Measurements from ENCODE around the gene TSPAN18. TPM values are rescaled to one million over a fixed set of nuclear protein-coding genes. Genes with fewer than 3 reads are reported as not detected.

Gene TSPAN18
- total RNA-seq, 4 donors from 2014 or later = 2.6 to 28.9 (median 4.9) TPM

DNA sequence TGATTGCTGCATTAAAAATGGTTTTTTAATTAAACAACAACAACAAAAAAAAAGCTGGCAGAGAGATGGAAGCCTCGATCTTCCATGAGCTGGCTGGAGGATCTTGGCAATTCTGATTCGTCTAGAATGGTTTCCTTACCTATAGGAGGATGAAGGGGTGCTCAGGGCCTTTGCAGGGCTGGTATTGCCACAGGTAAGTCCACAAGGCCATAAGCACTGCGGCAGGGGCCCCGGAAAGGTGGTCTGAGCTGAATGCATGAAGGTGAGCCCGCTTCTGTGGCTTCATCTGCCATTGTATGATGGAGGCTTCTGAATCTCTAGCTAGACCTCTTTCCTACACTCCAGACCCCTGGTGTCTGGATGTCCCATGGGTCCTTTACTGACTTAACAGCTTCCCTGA lies 101.5 kb downstream of the TSPAN18 start:
- WGBS, 2 donors (ENCODE audit: low coverage in 1 of 2) = 63 to 82% methylated on average over 2 to 5 of the region's 5 CpGs
- DNase-seq = no peak
- Histone ChIP-seq H3K4me1 (peaks cover 0 to 7% (median 0%) of the 10 kb centered on the region in 4 donors), H3K27ac (no peak overlapping the region), H3K4me3 (no peak overlapping the region), H3K36me3 (no peaks in the 10 kb centered on the region), H3K9me3 (no peaks in the 10 kb centered on the region), H3K27me3 (peaks cover 7% of the 10 kb centered on the region)
- intact Hi-C loops (cut with DNase I; ENCODE audit: low total_unique reads) (no loop called here), in situ Hi-C loops (cut with MboI; ENCODE audit: low pct_ligation_motif_present in 1 of 4, low pct_unique_long_range_greater_than_20kb in 1 of 4, low sequenced_read_pairs in 3 of 4) (no loop called here)
- no peak for TF ChIP-seq EP300 (IDR thresholded peaks at IDR 0.05; ENCODE audit: low read depth)
- TF ChIP-seq, protein P1, sequence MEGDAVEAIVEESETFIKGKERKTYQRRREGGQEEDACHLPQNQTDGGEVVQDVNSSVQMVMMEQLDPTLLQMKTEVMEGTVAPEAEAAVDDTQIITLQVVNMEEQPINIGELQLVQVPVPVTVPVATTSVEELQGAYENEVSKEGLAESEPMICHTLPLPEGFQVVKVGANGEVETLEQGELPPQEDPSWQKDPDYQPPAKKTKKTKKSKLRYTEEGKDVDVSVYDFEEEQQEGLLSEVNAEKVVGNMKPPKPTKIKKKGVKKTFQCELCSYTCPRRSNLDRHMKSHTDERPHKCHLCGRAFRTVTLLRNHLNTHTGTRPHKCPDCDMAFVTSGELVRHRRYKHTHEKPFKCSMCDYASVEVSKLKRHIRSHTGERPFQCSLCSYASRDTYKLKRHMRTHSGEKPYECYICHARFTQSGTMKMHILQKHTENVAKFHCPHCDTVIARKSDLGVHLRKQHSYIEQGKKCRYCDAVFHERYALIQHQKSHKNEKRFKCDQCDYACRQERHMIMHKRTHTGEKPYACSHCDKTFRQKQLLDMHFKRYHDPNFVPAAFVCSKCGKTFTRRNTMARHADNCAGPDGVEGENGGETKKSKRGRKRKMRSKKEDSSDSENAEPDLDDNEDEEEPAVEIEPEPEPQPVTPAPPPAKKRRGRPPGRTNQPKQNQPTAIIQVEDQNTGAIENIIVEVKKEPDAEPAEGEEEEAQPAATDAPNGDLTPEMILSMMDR (IDR thresholded peaks at IDR 0.05) = no peak

DNA sequence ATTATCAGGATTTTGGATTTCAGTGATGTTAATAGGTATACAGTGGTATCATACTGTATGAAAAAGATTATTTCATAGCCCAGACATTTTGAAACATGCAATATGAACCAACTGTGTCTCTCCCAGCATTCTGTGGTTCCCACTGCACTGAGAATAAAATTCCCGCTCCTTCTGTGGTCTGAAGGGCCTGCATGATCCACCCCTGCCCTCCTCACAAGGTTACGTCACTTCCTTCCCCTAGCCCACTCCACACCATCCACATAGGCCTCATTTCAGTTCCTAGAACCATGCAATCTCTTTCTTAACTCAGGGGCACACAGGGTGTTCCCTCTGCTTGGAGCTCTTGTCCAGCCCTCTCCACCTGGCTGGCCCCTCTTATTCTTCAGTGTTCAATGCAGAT lies 103.1 kb downstream of the TSPAN18 start:
- in situ Hi-C loops (cut with MboI; ENCODE audit: low pct_ligation_motif_present in 1 of 4, low pct_unique_long_range_greater_than_20kb in 1 of 4, low sequenced_read_pairs in 3 of 4) = no loop called here
- H3K4me3 ChIP-seq = no peak overlapping the region
- no peaks in the 10 kb centered on the region for H3K9me3 ChIP-seq
- WGBS, 2 donors (ENCODE audit: low coverage in 1 of 2) = 91 to 92% methylated on average over 2 of the region's 2 CpGs
- peaks cover 4 to 12% (median 11%) of the 10 kb centered on the region in 4 donors for H3K4me1 ChIP-seq
- H3K27ac ChIP-seq = no peak overlapping the region
- TF ChIP-seq EP300 (IDR thresholded peaks at IDR 0.05; ENCODE audit: low read depth) (no peak), POLR2AphosphoS5 (IDR thresholded peaks at IDR 0.05) (no peak), POLR2A (IDR thresholded peaks at IDR 0.05) (no peak)
- TF ChIP-seq, protein P1 (IDR thresholded peaks at IDR 0.05) = no peak
- no peaks in the 10 kb centered on the region for H3K36me3 ChIP-seq
- intact Hi-C loops (cut with DNase I; ENCODE audit: low total_unique reads) = no loop called here
- no peak for DNase-seq
- peaks cover 13% of the 10 kb centered on the region for H3K27me3 ChIP-seq

DNA sequence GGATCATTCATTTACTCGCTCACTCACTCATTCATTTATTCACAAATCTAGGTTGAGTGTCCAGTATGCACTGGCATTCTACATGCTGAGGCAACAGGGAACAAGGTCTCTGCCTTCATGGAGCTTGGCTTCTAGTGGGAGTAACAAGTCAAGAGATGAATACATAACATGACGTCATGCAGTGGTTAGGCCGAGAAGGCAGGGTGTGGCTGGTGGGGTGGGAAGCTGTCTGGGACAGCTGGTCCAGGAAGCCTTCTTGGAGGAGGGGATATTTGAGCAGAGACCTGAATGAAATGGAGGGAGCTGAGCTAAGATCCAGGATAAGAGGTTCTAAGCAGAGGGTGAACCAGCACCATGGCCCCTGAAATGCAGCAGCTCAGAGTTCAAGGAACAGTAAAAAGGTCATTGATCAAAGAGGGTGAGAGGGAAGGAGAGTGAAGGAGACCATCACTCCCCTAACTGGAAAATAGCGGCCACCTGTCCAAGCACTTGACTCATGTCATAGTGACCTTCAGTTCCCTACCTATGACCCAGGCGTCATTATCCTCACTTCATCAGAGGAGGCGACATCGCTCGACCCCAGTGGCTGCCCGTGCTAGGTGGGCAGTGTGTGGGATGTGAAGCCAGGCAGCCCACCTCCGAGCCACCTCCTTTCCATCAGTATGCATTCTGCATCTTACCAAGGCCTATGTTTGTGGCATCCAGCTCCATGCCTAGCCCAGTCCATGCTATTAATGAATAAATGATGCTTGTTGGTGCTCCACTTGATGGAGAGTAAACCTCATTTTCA lies 105.0 kb downstream of the TSPAN18 start:
- intact Hi-C loops (cut with DNase I; ENCODE audit: low total_unique reads) = no loop called here
- no peak for TF ChIP-seq EP300 (IDR thresholded peaks at IDR 0.05; ENCODE audit: low read depth)
- TF ChIP-seq POLR2A (IDR thresholded peaks at IDR 0.05) = no peak
- TF ChIP-seq, protein P1 (IDR thresholded peaks at IDR 0.05) = no peak
- TF ChIP-seq POLR2AphosphoS5 (IDR thresholded peaks at IDR 0.05) = no peak
- Histone ChIP-seq H3K27ac (no peak overlapping the region), H3K9me3 (no peaks in the 10 kb centered on the region), H3K4me1 (peaks cover 7 to 24% (median 15%) of the 10 kb centered on the region in 4 donors), H3K4me3 (no peak overlapping the region), H3K36me3 (no peaks in the 10 kb centered on the region), H3K27me3 (peaks cover 13% of the 10 kb centered on the region)
- no peak for DNase-seq
- in situ Hi-C loops (cut with MboI; ENCODE audit: low pct_ligation_motif_present in 1 of 4, low pct_unique_long_range_greater_than_20kb in 1 of 4, low sequenced_read_pairs in 3 of 4) = no loop called here
- WGBS, 2 donors (ENCODE audit: low coverage in 1 of 2) = 80 to 89% methylated on average over 2 to 10 of the region's 10 CpGs

DNA sequence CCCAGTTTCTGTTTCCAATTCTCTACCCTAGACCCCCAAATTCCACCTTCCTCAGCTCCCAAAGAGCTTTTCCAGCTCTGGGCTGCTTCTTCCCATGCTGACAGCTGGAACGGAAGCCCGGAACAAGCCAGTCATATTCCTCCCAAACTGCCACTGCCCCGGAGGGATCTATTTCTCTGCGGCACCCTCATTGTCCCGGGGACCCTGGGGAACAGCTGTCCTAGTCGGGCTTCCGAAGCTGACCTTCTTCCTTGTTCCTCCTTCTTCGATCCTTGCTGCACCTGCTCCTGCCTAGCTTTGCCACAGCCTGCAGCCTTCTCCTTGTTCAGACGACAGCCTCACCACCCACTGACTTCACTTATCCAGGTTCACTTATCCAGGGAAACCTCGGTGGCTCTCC lies 105.7 kb downstream of the TSPAN18 start:
- intact Hi-C loops (cut with DNase I; ENCODE audit: low total_unique reads) = no loop called here
- H3K36me3 ChIP-seq = no peaks in the 10 kb centered on the region
- in situ Hi-C loops (cut with MboI; ENCODE audit: low pct_ligation_motif_present in 1 of 4, low pct_unique_long_range_greater_than_20kb in 1 of 4, low sequenced_read_pairs in 3 of 4) = no loop called here

More for the DNA sequence above, 105.7 kb downstream of the TSPAN18 start:
- no peak for DNase-seq
- Histone ChIP-seq H3K9me3 (no peaks in the 10 kb centered on the region), H3K27ac (no peak overlapping the region), H3K4me1 (peaks cover 7 to 24% (median 15%) of the 10 kb centered on the region in 4 donors), H3K27me3 (peaks cover 13% of the 10 kb centered on the region), H3K4me3 (no peak overlapping the region)
- TF ChIP-seq, protein P1 (IDR thresholded peaks at IDR 0.05) = no peak
- TF ChIP-seq POLR2A (IDR thresholded peaks at IDR 0.05) = no peak
- no peak for TF ChIP-seq POLR2AphosphoS5 (IDR thresholded peaks at IDR 0.05)
- no peak for TF ChIP-seq EP300 (IDR thresholded peaks at IDR 0.05; ENCODE audit: low read depth)
- WGBS, 2 donors (ENCODE audit: low coverage in 1 of 2) = 32 to 55% methylated on average over 10 of the region's 10 CpGs

Data from transverse colon (tissue), 4 donors.